AG10803 (cell line): ENCODE results near the gene ZCCHC10.

Experiments
- DNase-seq: peaks from one replicate; pipeline ENCODE4 v3.0.0; 2010; ENCODE audit warnings: low read depth
- H3K4me3 ChIP-seq: 2 replicates; pipeline ENCODE4 v1.5.1; 2011; ENCODE audit warnings: mild to moderate bottlenecking, low read length, control low read depth
- CTCF ChIP-seq: conservative IDR thresholded peaks from 2 replicates; pipeline ENCODE4 v1.5.1; 2011; ENCODE audit warnings: mild to moderate bottlenecking, low read length, control low read depth, inconsistent platforms

ZCCHC10 gene

DNA sequence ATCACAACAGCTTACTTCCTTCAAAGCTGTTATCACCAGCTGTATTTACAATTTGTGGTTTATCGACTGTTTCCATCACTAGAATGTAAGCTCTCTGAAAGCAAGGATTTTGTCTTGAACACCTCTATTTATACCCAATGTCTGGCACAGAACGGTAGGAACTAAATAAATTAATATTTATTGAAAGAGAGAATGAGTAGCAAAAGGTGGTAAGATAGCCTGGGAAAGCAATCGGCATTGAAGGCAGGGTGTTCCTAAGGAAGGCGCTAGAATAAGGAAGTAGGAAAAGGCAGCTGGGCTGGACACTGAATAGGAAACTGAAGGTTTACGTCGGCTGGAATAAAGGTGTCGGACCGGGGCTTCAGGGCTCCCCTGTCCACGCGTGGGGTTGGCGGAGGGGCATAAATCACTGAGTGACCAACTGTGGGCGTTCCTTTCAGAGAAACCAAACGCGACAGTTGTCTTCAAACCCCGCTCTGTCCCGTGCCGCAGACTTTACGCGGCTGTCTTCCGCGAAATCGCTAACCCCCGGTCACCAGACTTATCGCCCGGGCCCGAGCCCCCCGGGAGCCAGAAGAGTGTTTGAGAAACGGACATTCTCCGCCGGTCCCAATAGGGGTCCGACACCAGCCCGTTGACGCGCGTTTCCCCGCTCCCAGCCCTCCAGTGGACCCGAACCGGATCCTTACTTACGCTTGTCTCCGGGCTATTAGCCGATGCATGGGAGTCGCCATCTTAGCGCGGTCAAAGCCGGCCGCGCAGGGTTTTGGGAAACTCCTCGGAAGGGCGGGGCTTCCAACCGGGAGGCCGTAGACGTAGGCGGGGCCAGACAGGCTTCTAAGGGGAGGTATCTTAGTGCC is at the start of gene ZCCHC10:
Gene ZCCHC10, minus strand, starts transcription at position 746 of the 860 bp plus-strand sequence. Its CDS starts 12 bp downstream, at position 734.
- TF ChIP-seq CTCF, result no peak
- DNase-seq, result peak; percentile 87
- H3K4me3 ChIP-seq, result peak within 1 kb of the TSS; percentile 88

GRCh38 chr5:133075572-133076536 is 49.5 kb upstream of the ZCCHC10 start:
- peak; percentile 47 for DNase-seq
- no peak for TF ChIP-seq CTCF
- H3K4me3 ChIP-seq, result no peak overlapping the region

GRCh38 chr5:133072021-133072420 is 45.7 kb upstream of the ZCCHC10 start:
- no peak for DNase-seq
- TF ChIP-seq CTCF, result no peak

GRCh38 chr5:133066045-133066444 is 39.7 kb upstream of the ZCCHC10 start:
- no peak for TF ChIP-seq CTCF
- H3K4me3 ChIP-seq, result no peak overlapping the region

More at GRCh38 chr5:133072021-133072420, 45.7 kb upstream of the ZCCHC10 start:
- H3K4me3 ChIP-seq, result no peak overlapping the region

GRCh38 chr5:133065471-133065870 is 39.1 kb upstream of the ZCCHC10 start:
- no peak for DNase-seq
- no peak overlapping the region for H3K4me3 ChIP-seq
- TF ChIP-seq CTCF, result no peak

More at GRCh38 chr5:133066045-133066444, 39.7 kb upstream of the ZCCHC10 start:
- DNase-seq, result no peak

DNA sequence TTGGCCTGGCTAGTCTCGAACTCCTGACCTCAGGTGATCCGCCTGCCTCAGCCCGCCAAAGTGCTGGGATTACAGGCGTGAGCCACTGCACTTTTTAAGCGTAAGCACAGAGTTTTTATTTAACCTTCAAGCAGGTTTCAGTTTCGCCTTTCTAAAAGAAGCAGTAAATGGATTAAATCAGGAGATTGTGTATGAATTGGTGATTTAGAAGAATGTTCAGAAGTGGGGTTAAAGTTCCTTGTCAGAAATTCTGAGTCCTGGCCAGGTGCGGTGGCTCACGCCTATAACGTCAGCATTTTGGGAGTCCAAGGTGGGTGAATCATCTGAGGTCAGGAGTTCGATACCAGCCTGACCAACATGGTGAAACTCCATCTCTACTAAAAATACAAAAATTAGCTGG is 37.6 kb upstream of the ZCCHC10 start:
- no peak for TF ChIP-seq CTCF
- DNase-seq, result no peak
- H3K4me3 ChIP-seq, result no peak overlapping the region
